B cell (primary cell): ENCODE measurements around the gene TRIM29.

Experiments
- CTCF ChIP-seq: fragments of 200-600 bp; IDR thresholded peaks from one replicate; pipeline ENCODE4 v1.8.0; 2022; ENCODE audit warnings: antibody characterized with exemption, mild to moderate bottlenecking
- EZH2 ChIP-seq: IDR thresholded peaks from 2 replicates; pipeline ENCODE4 v1.6.1; 2012; ENCODE audit warnings: borderline replicate concordance, low read depth, mild to moderate bottlenecking, moderate library complexity, low read length; ENCODE audit not compliant: insufficient read depth, poor library complexity, severe bottlenecking

GRCh38 chr11:120173019-120173705, 35.2 kb upstream of the TRIM29 start:
- TF ChIP-seq CTCF (no peak), EZH2 (no peak)
